Breast epithelium (tissue), 3 donors: Measurements from ENCODE around the gene BRINP3.

Experiments
- POLR2A ChIP-seq: fragments of 450-650 bp; IDR thresholded peaks from one replicate; pipeline ENCODE4 v1.6.1; 2016; ENCODE audit warnings: antibody characterized with exemption, mild to moderate bottlenecking, moderate library complexity
- TF ChIP-seq, protein P1 (sequence below), 3 donors: fragments of 450-650 bp; IDR thresholded peaks; one replicate each; pipeline ENCODE4 v1.5.1; 2016 to 2017; ENCODE audit warnings: antibody characterized with exemption in 3 of 3, mild to moderate bottlenecking in 3 of 3, moderate library complexity in 3 of 3

GRCh38 chr1:190452272-190452848 lies 25.3 kb downstream of the BRINP3 start:
- TF ChIP-seq POLR2A, result no peak
- TF ChIP-seq, protein P1, sequence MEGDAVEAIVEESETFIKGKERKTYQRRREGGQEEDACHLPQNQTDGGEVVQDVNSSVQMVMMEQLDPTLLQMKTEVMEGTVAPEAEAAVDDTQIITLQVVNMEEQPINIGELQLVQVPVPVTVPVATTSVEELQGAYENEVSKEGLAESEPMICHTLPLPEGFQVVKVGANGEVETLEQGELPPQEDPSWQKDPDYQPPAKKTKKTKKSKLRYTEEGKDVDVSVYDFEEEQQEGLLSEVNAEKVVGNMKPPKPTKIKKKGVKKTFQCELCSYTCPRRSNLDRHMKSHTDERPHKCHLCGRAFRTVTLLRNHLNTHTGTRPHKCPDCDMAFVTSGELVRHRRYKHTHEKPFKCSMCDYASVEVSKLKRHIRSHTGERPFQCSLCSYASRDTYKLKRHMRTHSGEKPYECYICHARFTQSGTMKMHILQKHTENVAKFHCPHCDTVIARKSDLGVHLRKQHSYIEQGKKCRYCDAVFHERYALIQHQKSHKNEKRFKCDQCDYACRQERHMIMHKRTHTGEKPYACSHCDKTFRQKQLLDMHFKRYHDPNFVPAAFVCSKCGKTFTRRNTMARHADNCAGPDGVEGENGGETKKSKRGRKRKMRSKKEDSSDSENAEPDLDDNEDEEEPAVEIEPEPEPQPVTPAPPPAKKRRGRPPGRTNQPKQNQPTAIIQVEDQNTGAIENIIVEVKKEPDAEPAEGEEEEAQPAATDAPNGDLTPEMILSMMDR (IDR thresholded peaks at IDR 0.05), result no peak
